ENCODE measurements around the gene GJA5.
A peak's percentile ranks its signal among the peaks of the same experiment; 100 is the strongest.

GJA5 gene

GRCh38 chr1:147720557-147720956 is 39.8 kb downstream of the GJA5 start:
- no peaks in the 10 kb centered on the region for H3K36me3 ChIP-seq (ENCODE audit: control insufficient read depth, insufficient read depth, low read length)
- H3K27me3 ChIP-seq (ENCODE audit: control insufficient read depth, insufficient read depth, low read length), result peaks cover 5% of the 10 kb centered on the region
- H3K9ac ChIP-seq (ENCODE audit: low read length), result no peak overlapping the region
- peaks cover 32% of the 10 kb centered on the region for H3K4me1 ChIP-seq (ENCODE audit: control insufficient read depth, insufficient read depth, low read length)
- no peaks in the 10 kb centered on the region for H3K9me3 ChIP-seq (ENCODE audit: control insufficient read depth, low read length)
- no peak overlapping the region for H3K4me3 ChIP-seq (ENCODE audit: low read length)

DNA sequence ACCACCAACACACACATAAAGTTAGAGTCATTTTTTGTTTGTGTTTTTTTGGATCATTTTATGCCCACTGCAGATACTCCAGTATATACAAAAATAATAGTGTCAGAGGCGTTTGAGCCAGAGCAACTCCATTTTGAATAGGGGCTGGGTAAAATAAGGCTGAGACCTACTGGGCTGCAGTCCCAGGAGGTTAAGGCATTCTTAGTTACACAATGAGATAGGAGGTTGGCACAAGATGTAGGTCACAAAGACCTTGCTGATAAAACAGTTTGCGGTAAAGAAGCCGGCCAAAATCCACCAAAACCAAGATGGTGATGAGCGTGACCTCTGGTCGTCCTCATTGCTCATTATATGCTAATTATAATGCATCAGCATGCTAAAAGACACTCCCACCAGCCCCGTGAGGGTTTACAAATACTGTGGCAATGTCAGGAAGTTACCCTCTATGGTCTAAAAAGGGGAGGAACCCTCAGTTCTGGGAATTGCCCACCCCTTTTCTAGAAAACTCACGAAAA is 40.6 kb downstream of the GJA5 start:
- Histone ChIP-seq H3K9me3 (ENCODE audit: control insufficient read depth, low read length) (no peaks in the 10 kb centered on the region), H3K36me3 (ENCODE audit: control insufficient read depth, insufficient read depth, low read length) (no peaks in the 10 kb centered on the region), H3K27me3 (ENCODE audit: control insufficient read depth, insufficient read depth, low read length) (peaks cover 5% of the 10 kb centered on the region), H3K4me1 (ENCODE audit: control insufficient read depth, insufficient read depth, low read length) (peaks cover 32% of the 10 kb centered on the region), H3K9ac (ENCODE audit: low read length) (no peak overlapping the region), H3K4me3 (ENCODE audit: low read length) (no peak overlapping the region)

DNA sequence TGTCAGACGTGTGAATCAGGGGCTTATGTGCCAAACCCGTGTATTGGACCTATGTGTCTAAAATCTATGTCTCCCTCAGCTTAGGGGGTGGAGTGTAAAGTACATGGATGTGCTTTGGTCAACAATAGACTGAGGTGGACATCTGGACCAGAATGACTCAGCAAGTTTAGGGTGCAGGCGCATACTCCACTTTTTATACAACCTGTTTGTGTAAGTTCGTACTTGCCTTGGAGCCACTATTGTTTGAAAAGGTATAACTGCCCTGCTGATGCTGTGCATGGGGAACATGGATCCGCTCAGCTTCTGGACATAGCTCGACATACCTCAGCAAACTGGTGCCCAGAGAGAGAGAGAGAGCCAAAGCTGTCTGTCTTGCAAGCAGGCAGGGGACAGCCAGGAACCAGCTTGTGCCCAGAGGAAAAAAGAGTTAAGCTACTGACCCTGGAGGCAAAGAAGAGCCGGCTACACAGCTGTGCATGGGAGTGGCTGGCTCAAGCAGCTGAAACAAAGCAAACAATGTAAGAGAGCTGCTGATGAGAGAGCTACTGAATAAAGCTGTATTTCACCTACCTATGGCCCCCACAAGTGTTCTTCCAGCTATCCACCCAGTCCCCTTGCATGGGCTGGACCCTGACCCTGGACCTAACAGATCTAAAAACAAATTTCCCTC is 41.2 kb downstream of the GJA5 start:
- Histone ChIP-seq H3K4me3 (ENCODE audit: low read length) (no peak overlapping the region), H3K9ac (ENCODE audit: low read length) (no peak overlapping the region), H3K9me3 (ENCODE audit: control insufficient read depth, low read length) (no peaks in the 10 kb centered on the region), H3K4me1 (ENCODE audit: control insufficient read depth, insufficient read depth, low read length) (peaks cover 32% of the 10 kb centered on the region), H3K27me3 (ENCODE audit: control insufficient read depth, insufficient read depth, low read length) (peaks cover 5% of the 10 kb centered on the region), H3K36me3 (ENCODE audit: control insufficient read depth, insufficient read depth, low read length) (no peaks in the 10 kb centered on the region)

DNA sequence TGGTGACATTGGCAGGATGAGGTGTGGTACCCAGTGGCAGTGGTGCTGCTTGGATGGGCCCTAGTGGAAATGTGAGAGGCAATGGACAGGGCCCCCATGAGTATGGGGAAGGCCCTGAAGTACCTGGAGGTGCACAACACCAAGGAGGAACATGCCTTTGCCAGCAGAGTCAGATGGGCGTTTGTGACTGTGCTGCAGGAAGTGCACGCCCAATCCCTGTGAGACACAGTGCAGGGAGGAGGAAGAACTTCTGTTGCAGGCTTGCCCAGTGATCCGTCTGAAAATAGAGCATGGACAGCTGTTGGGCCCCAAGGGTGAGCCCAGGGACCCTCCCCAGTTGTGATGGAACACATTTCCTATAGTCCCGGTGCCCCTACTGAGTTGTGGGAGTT is 42.7 kb downstream of the GJA5 start:
- H3K9me3 ChIP-seq (ENCODE audit: control insufficient read depth, low read length), result no peaks in the 10 kb centered on the region
- H3K36me3 ChIP-seq (ENCODE audit: control insufficient read depth, insufficient read depth, low read length), result no peaks in the 10 kb centered on the region
- no peaks in the 10 kb centered on the region for H3K27me3 ChIP-seq (ENCODE audit: control insufficient read depth, insufficient read depth, low read length)
- peak overlapping the region; percentile 30 for H3K9ac ChIP-seq (ENCODE audit: low read length)
- peaks cover 32% of the 10 kb centered on the region for H3K4me1 ChIP-seq (ENCODE audit: control insufficient read depth, insufficient read depth, low read length)
- H3K4me3 ChIP-seq (ENCODE audit: low read length), result no peak overlapping the region

- Histone ChIP-seq H3K36me3 (ENCODE audit: control insufficient read depth, insufficient read depth, low read length) (no peaks in the 10 kb centered on the region), H3K4me1 (ENCODE audit: control insufficient read depth, insufficient read depth, low read length) (peaks cover 32% of the 10 kb centered on the region), H3K9me3 (ENCODE audit: control insufficient read depth, low read length) (no peaks in the 10 kb centered on the region), H3K27me3 (ENCODE audit: control insufficient read depth, insufficient read depth, low read length) (no peaks in the 10 kb centered on the region), H3K4me3 (ENCODE audit: low read length) (no peak overlapping the region), H3K9ac (ENCODE audit: low read length) (peak overlapping the region; percentile 30)
Observed at GRCh38 chr1:147717051-147717705, 43.2 kb downstream of the GJA5 start.

DNA sequence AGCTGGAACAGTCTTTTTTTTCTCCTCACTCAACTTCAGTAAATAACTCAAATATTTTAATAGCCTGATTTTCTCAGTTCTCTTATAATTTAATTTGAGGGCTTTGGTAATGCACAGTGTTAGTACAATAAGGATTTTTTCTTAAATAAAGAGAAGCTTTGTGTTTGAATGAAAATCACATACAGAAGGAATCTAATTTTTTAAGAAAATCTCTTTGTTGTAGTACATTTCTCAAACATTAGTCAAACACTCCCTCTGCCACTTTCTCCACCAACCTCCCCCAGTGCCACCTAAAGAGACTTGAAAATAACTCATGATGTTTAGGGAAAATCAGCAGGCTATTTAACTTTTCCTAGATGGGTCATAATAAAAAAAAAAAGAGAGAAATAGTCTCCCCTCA is 47.8 kb downstream of the GJA5 start:
- Histone ChIP-seq H3K36me3 (ENCODE audit: control insufficient read depth, insufficient read depth, low read length) (no peaks in the 10 kb centered on the region), H3K9me3 (ENCODE audit: control insufficient read depth, low read length) (no peaks in the 10 kb centered on the region), H3K4me3 (ENCODE audit: low read length) (no peak overlapping the region), H3K27me3 (ENCODE audit: control insufficient read depth, insufficient read depth, low read length) (no peaks in the 10 kb centered on the region), H3K9ac (ENCODE audit: low read length) (no peak overlapping the region), H3K4me1 (ENCODE audit: control insufficient read depth, insufficient read depth, low read length) (peaks cover 15% of the 10 kb centered on the region)
